Cardiac fibroblast (primary cell): ENCODE results near the gene INAFM2.

Experiments
- DNase-seq, 2 donors: peaks; one replicate each; pipeline versions ENCODE4 v3.0.0 to v3.0.0-alpha.2; 2010; ENCODE audit warnings: low read depth in 2 of 2
- H3K4me3 ChIP-seq, 2 donors: replicated peaks in 1 of 2; 1 replicate in 1 of 2; 2 replicates in 1 of 2; pipeline ENCODE4 v1.5.1; 2011; ENCODE audit warnings: low read depth in 2 of 2, low read length in 2 of 2, mild to moderate bottlenecking in 2 of 2, moderate library complexity in 1 of 2
- TF ChIP-seq, protein P1 (sequence below): IDR thresholded peaks from one replicate; pipeline ENCODE4 v1.5.1; 2011; ENCODE audit warnings: low read depth, mild to moderate bottlenecking, low read length, inconsistent platforms

Gene INAFM2

DNA sequence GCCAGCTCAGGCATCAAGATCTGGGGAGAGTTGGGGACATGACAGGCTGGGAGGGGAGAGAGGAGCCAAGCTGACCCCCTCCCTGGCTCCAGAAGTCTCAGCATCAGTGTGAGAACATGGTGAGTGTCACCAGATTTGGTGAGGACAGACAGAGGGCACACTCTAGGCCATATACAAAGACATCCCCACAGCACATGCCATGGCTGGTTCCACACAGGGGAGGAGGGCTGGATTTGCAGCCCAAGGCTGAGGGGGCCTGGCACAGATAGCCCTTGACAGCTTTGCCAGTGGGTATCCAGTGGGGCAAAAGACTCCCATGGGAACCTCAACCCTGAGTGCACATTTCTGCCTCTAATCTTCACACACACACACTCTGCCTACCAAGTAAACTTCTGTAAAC, 30.5 kb upstream of the INAFM2 start:
- DNase-seq: no peak
- H3K4me3 ChIP-seq: no peak overlapping the region
- TF ChIP-seq, protein P1, sequence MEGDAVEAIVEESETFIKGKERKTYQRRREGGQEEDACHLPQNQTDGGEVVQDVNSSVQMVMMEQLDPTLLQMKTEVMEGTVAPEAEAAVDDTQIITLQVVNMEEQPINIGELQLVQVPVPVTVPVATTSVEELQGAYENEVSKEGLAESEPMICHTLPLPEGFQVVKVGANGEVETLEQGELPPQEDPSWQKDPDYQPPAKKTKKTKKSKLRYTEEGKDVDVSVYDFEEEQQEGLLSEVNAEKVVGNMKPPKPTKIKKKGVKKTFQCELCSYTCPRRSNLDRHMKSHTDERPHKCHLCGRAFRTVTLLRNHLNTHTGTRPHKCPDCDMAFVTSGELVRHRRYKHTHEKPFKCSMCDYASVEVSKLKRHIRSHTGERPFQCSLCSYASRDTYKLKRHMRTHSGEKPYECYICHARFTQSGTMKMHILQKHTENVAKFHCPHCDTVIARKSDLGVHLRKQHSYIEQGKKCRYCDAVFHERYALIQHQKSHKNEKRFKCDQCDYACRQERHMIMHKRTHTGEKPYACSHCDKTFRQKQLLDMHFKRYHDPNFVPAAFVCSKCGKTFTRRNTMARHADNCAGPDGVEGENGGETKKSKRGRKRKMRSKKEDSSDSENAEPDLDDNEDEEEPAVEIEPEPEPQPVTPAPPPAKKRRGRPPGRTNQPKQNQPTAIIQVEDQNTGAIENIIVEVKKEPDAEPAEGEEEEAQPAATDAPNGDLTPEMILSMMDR: no peak

DNA sequence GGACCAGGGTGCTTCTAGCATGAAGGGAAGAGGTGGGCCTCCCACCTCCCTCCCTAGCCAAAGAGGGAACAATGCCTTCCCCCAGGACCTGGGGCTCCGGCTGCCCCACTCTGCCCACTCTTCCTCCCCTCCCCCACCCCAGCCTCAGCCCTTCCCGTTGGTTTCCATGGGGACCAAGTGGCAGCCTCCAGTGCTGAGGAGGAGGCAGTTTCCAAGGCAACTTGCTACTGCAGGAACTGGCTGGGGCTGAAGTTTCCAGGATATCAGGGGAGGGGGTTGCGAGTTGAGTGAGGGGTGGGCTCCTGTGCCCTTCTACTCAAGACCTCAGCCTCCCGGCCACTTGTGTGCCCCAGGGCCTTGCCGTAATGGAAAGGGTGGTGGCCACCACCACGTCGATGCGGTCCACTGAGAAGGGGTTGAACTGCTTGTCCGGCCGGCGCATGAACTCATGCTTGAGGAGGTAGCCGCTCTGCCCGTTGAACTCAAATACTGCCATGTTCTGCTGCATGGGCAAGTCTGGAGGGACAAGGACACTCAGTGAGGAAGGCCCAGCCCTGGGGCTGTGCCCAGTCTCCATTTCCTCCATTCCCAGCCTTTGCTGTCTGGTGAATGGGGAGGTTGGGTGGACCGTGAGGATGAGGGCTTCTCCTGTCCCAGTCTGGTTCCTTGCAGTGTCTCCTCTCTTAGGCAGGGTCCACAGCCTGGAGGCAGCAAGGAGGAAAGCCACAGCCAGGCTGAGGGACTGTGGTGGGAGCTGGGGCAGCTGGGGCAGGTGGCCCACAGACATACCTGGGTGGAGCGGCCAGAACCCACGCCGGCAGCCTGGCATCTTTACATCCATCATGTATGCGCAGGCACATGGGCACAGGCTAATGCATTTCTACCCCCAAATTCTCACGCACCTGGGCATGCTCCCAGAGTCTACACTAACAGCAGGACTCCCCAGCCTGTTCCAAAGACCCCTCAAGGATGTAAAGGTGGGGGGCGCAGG, 29.3 kb upstream of the INAFM2 start:
- TF ChIP-seq, protein P1: no peak
- no peak for DNase-seq
- no peak overlapping the region for H3K4me3 ChIP-seq

DNA sequence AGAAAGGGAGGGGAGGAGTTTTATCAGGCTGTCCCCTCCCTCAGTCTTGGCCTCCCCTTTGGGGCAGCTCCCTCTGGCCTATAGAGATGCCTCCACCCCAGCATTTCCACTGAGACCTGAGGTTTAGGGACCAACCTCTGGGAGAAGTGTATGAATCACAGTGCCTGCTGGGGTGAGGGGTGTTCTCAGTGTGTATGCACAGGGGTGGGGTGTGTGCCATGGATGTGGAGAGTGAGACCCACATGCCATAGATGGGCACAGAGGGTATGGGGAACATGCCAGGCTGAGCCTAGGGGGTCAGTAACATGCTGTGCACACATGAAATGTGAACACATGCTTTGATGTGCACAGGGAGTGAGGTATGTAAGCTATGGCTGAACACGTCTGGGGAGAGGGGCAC, 28.2 kb upstream of the INAFM2 start:
- H3K4me3 ChIP-seq: no peak overlapping the region
- TF ChIP-seq, protein P1: no peak

DNA sequence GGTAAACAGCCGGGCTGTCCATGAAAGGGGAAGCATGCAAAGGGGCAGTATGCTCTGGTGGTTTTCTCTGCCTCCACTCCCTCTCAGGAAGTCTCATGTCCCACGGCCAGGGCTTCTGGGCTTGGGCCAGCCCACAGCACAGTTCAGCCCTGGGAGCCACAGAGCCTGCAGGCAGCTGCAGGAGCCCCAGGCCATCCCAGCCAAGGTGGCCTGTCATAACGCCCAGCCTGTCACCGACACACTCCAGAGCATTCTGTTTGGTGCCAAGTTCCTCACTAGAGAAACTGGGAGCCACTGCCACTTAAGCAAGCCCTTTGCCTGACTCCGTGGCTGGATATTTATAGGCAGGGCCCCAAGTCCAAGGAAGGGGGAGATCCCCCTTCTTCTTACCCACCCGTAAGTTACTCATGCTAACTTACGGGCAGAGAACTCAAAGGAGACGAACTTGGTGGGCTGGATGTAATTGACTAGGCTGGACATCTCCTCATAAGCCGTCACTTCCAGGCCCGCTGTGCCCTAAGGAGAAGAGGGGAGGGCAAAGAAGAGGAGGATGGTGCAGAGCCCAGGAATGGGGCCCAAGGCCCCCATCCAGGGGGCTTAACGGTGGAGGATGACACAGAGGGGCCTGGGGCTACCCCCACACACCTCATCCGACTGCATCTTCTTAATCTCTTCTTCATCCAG, 27.5 kb upstream of the INAFM2 start:
- DNase-seq: peak in 1 of 2 donors; percentile 45
- H3K4me3 ChIP-seq: no peak overlapping the region
- TF ChIP-seq, protein P1: no peak

More for the DNA sequence above, 28.2 kb upstream of the INAFM2 start:
- DNase-seq: no peak

DNA sequence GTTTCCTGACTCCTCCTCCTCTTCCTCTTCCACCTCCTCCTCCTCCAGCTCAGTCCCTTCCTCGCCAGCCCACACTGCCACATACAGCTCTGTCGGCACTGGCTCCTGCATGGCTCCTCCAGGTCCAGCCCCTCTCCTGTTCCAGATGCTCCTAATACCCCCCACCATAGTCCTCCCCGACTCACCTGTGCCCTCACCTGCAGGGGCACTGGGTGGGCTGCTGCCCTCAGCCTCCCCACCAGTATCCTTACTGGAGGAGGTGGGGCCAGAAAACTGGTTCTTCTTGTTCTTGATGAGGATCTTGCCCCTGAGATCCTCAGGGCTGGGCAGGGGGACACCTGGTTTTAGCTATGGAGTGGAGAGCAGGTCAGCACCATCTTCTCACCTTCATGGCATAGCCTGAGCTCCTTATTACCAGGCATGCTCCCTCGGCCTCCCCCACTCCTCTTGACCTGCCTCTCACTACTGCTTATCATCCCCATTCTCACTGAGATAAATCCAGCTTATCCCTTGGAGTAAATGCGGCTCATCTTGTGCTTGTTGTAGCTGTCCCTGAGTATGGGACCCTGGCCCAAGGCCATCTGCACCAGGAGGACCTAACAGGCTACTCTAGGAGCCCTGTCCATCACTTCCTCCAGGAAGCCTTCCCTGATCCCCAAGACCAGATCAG, 26.8 kb upstream of the INAFM2 start:
- no peak for DNase-seq
- no peak overlapping the region for H3K4me3 ChIP-seq
- TF ChIP-seq, protein P1: no peak

DNA sequence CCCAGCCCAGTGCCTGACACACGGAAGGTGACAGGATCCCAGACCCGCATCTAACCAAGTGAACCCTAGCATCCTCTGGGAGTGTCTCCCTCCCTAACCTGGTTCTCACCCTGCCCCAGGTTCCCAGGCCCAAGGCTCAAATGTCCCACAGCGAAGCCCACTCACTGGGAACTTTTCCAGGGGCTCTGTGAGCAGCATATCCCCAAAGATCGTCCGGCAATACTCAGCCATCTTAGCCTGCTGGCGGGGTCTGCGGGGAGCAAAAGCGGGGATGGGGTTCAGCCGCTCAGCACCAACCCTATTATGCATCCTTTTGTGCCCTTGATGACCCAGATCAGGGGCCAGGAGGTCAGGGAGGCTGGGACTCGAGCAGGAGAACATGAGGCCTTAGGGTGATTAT, 26.1 kb upstream of the INAFM2 start:
- TF ChIP-seq, protein P1: no peak
- no peak overlapping the region for H3K4me3 ChIP-seq
- DNase-seq: no peak
